NCI-H2081 treated with DMSO at 0.1 percent for 48 hours (cell line): ENCODE data around the gene TROAP.
"Not testable (repeated sequence)": the region's sequence is repeated elsewhere in the genome, so short reads cannot be mapped to it uniquely, and the experiment has no call there.

Source experiments
- DNase-seq: peaks from one replicate; lab custom pipeline; 2025; lab: John Stamatoyannopoulos, UW

TROAP gene

GRCh38 chr12:49366652-49367380 lies 43.8 kb downstream of the TROAP start:
- peak; percentile 68 for DNase-seq

- no peak for DNase-seq
Measured at GRCh38 chr12:49367381-49368239, 44.6 kb downstream of the TROAP start, which contains the start of gene SPATS2. Gene SPATS2 (plus strand): TSS chr12:49367462. CDS start chr12:49461013, 93,551 bp downstream.

GRCh38 chr12:49368240-49368600 lies 45.2 kb downstream of the TROAP start:
- no peak for DNase-seq

GRCh38 chr12:49369411-49370145 lies 46.5 kb downstream of the TROAP start:
- DNase-seq: no peak

GRCh38 chr12:49370539-49370938 lies 47.5 kb downstream of the TROAP start:
- DNase-seq: no peak

GRCh38 chr12:49375406-49375805 lies 52.4 kb downstream of the TROAP start:
- no peak for DNase-seq

GRCh38 chr12:49377386-49377785 lies 54.3 kb downstream of the TROAP start:
- no peak for DNase-seq

- DNase-seq: not testable (repeated sequence)
Measured at GRCh38 chr12:49380184-49380583, 57.1 kb downstream of the TROAP start.
